Muscle of back (tissue), 13 donors: Measurements from ENCODE around the gene S1PR3. TPM values are rescaled to one million over a fixed set of nuclear protein-coding genes. Genes with fewer than 3 reads are reported as not detected.
"Not testable (repeated sequence)": the region's sequence is repeated elsewhere in the genome, so short reads cannot be mapped to it uniquely, and the experiment has no call there.

Experiments used
- DNase-seq, 3 donors: peaks; one replicate each; pipeline versions ENCODE4 v3.0.0 to v3.0.0-alpha.2; 2013
- long read RNA-seq, 9 donors: transcript quantifications; one replicate each; lab custom pipeline, GENCODE V29; 2026
- polyA plus RNA-seq, 10 donors: library from polyadenylated mRNA; unstranded; fragments of 120-200 nt; gene quantifications; one replicate each; pipeline ENCODE4 v1.2.1, GENCODE V29; 2013; ENCODE audit not compliant: insufficient read length in 10 of 10

The S1PR3 gene
- polyA plus RNA-seq: 10 to 100 TPM; 23.5 to 38.6 (median 31.2) TPM
- long read RNA-seq, donor 1, full-length matches to known transcripts: 13 of 13 reads
- long read RNA-seq, donor 1, partial matches to known transcripts: 0 of 13 reads
- long read RNA-seq, donor 1, other reads (novel, unspliced or antisense): 0 of 13 reads
- long read RNA-seq, donor 2, full-length matches to known transcripts: 13 of 13 reads
- long read RNA-seq, donor 2, partial matches to known transcripts: 0 of 13 reads
- long read RNA-seq, donor 2, other reads (novel, unspliced or antisense): 0 of 13 reads
- long read RNA-seq, donor 3, full-length matches to known transcripts: 2 of 2 reads
- long read RNA-seq, donor 3, partial matches to known transcripts: 0 of 2 reads
- long read RNA-seq, donor 3, other reads (novel, unspliced or antisense): 0 of 2 reads
- long read RNA-seq, donor 4, full-length matches to known transcripts: 13 of 13 reads
- long read RNA-seq, donor 4, partial matches to known transcripts: 0 of 13 reads
- long read RNA-seq, donor 4, other reads (novel, unspliced or antisense): 0 of 13 reads
- long read RNA-seq, donor 5, full-length matches to known transcripts: 33 of 33 reads
- long read RNA-seq, donor 5, partial matches to known transcripts: 0 of 33 reads
- long read RNA-seq, donor 5, other reads (novel, unspliced or antisense): 0 of 33 reads
- long read RNA-seq, donor 6, full-length matches to known transcripts: 16 of 16 reads
- long read RNA-seq, donor 6, partial matches to known transcripts: 0 of 16 reads
- long read RNA-seq, donor 6, other reads (novel, unspliced or antisense): 0 of 16 reads
- long read RNA-seq, donor 7, full-length matches to known transcripts: 22 of 22 reads
- long read RNA-seq, donor 7, partial matches to known transcripts: 0 of 22 reads
- long read RNA-seq, donor 7, other reads (novel, unspliced or antisense): 0 of 22 reads
- long read RNA-seq, donor 8, full-length matches to known transcripts: 11 of 11 reads
- long read RNA-seq, donor 8, partial matches to known transcripts: 0 of 11 reads
- long read RNA-seq, donor 8, other reads (novel, unspliced or antisense): 0 of 11 reads
- long read RNA-seq, donor 9, full-length matches to known transcripts: 6 of 6 reads
- long read RNA-seq, donor 9, partial matches to known transcripts: 0 of 6 reads
- long read RNA-seq, donor 9, other reads (novel, unspliced or antisense): 0 of 6 reads

DNA sequence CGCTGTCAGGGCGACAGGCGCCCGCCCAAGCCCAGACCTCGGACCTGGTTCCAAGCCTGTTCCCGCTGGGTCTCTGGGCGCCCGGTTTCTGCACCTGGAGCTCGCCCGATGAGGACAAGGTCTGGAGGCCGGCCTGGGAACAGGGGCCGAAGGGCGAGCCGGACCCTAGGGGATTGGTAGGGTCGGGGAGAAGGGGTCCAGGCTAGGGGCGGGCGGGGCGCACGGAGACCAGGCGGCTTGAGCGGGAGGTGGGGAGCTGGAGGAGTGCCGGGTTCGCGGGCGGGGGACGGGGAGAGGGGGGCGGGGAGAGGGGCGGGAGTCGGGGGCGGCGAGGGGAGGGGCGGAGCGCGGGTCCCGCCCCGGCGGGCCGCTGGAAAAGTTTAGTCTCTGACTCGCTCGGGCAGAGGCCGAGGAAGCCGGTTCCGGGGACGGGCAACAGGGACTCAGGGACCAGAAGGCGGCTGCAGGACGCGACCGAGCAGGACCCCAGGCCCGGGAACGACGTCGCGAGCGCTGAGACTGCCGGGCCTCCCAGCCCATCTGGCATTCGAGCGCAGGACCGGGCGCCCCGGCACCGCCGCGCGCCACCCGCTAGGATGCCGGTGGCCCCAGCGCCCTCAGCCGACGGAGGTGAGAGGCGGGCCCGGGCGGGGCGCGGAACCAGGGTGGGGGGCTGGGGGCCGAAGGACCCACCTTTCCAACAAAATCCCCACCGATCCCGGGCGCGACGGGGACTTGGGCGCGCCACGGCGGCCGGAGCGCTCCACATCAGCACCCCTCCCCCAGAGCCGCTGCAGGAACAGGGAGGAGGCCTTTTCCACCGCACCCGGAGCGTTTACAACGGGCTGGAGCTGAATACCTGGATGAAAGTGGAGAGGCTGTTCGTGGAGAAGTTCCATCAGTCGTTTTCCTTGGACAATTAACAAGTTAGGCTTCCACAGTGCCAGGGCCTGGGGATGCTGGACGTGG, at the start of gene S1PR3:
Gene S1PR3 (plus strand): TSS at position 403 of the 969 bp plus-strand sequence. CDS start 9,733 bp downstream, outside the sequence.
- DNase-seq: peak in 2 of 3 donors; percentile 87 to 95

DNA sequence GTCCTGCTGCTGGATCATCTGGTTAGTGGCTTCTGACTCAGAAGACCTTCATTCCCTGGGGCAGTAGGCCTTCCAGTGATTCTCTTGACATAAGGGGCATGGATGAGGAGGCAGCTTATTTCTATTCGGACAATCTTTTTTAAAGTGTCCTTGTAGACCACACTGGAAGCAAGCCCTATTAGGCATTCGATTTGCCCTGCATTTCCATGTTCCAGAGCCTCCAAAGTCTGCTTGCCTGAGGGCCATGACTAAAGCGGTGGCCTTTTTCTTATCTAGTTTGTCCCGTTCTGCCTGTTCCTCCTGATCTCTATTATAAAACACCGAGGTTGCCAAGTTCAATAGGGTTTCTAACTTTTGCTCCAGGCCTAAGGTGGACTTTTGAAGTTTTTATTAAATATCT, 49.7 kb upstream of the S1PR3 start:
- DNase-seq: not testable (repeated sequence)

- DNase-seq: no peak
Observed at GRCh38 chr9:88942411-88942810, 48.9 kb upstream of the S1PR3 start.

- DNase-seq: no peak
Observed at GRCh38 chr9:88945636-88946333, 45.5 kb upstream of the S1PR3 start.

GRCh38 chr9:88947581-88948573, 43.4 kb upstream of the S1PR3 start:
- DNase-seq: no peak

DNA sequence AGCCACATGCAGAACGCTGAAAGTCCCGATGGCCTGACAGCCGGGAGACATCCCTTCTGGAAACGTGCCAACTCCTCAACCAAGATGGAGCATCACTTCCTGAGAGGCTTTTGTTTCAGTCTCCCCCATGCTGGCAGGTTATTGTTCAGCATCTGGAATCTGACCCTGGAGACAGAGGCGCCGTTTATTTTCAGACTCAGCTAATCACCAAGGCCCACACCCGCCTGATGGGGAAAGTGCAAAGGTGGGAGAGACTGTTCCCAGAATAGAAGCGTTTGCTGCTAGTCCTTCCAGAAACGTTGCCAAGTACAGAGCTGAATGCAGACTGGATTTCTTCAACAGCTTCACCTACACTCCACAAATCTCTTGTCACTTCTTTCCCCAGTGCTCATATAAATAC, 41.8 kb upstream of the S1PR3 start:
- DNase-seq: peak in 2 of 3 donors; percentile 41 to 79

- no peak for DNase-seq
Observed at GRCh38 chr9:88949961-88950340, 41.3 kb upstream of the S1PR3 start.

DNA sequence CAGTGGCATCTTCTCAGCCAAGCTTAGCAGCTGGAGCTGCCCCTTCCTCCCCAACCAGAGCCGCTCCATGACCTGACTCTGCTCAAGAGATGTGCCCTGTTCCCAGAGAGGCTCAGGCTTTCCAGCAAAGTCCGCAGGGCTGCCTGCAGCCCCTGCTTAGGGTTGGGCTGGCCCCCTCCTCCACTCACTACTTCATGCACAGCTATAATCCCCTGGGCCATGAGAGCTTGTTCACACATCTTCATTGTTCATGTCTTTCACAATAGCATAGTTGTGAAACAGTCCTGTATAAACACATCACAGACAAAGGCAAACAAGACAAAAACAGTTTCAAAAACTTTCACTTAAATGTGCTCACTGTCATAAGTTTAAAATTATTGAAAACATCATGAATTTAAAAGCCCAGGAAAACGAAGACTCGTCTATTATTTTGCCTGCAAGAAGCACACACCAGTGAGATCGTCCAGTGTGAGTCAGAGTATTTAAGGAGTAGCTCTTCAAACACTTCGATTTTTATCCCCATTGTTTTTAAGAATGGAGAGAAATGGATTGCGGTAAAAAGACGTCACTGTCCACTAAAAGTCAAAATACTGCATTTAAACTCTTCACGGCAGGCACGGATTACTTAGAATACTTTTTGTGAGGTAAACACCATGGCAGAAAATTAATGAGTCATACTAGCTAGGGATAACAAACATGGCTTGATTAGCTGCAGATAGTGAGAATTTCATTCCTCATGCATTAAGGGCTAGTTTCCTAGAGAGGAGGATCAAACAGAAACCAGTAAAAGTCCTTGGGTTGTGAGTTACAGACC, 40.7 kb upstream of the S1PR3 start:
- DNase-seq: peak in 1 of 3 donors; percentile 79

DNA sequence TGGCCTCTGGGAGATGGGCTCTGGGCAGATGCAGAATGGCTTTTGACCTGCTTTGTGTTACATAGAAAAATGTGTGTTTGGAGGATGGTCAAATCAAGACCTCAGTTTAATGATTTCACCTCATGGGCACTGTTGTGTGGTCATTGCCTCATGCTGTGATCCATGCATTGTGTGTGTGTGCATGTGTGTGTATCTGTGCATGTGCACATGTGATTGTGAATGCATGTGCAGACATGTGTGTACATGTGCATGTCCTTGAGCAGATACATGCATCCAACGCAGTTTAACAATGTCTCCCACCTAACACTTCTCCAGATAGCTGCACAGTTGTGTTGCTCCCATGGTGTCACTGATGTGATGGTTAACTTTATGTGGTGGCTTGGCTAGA, 40.1 kb upstream of the S1PR3 start:
- no peak for DNase-seq

GRCh38 chr9:88952086-88952615, 39.1 kb upstream of the S1PR3 start:
- DNase-seq: no peak

- DNase-seq: no peak
Observed at GRCh38 chr9:88952976-88953375, 38.3 kb upstream of the S1PR3 start.

- DNase-seq: peak in 2 of 3 donors; percentile 23 to 65
Observed at GRCh38 chr9:88953381-88954029, 37.8 kb upstream of the S1PR3 start.

DNA sequence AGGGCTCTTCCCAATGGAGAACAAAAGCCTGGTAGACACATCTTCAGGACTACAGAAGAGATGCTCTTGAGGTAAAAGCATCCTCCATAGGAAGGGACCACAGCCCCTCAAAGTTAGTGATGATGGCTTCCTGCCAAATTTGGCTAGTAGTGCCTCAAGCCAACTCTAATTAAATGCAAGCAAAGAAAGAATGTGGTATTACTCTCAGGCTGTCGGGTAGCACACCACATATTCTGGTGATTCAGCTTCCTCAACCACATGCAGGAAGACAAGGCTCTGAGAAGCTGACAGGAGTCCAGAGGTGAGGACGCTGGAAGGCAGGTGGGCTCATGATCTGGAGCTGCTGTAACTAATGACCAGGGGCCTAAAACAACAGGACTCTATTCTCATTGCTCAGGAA, 37.2 kb upstream of the S1PR3 start:
- DNase-seq: no peak

- DNase-seq: no peak
Observed at GRCh38 chr9:88957526-88957925, 33.7 kb upstream of the S1PR3 start.

- no peak for DNase-seq
Observed at GRCh38 chr9:88959727-88960469, 31.4 kb upstream of the S1PR3 start.

DNA sequence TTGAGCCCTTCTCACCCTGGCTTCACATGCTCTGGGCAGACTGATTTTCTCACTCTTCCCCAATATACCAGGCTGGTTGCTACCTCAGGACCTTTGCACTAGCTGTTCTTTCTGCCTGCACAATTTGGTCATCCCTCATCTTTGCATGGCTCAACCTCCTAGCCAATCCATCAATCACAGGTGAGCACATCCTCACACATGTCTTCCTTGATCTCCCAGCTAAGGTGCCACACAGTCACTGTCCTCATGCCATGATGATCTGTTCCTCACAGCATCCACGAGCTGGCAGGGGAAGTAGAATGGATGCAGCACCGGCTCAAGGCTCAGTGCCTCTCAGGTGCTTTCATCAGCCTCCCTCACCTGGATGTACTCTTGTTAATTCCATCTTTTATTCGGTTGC, 30.6 kb upstream of the S1PR3 start:
- no peak for DNase-seq
